ENCODE measurements around the gene KLHL3. TPM values are rescaled to one million over a fixed set of nuclear protein-coding genes. Genes with fewer than 3 reads are reported as not detected.
A peak's percentile ranks its signal among the peaks of the same experiment; 100 is the strongest.

The KLHL3 gene
- total and polyA plus RNA-seq, 9 of the 15 experiments (the other 6 are each of a cell fraction or from before 2014, with no cell fraction given), result under 0.01 to 1.5 (median 0.22) TPM

DNA sequence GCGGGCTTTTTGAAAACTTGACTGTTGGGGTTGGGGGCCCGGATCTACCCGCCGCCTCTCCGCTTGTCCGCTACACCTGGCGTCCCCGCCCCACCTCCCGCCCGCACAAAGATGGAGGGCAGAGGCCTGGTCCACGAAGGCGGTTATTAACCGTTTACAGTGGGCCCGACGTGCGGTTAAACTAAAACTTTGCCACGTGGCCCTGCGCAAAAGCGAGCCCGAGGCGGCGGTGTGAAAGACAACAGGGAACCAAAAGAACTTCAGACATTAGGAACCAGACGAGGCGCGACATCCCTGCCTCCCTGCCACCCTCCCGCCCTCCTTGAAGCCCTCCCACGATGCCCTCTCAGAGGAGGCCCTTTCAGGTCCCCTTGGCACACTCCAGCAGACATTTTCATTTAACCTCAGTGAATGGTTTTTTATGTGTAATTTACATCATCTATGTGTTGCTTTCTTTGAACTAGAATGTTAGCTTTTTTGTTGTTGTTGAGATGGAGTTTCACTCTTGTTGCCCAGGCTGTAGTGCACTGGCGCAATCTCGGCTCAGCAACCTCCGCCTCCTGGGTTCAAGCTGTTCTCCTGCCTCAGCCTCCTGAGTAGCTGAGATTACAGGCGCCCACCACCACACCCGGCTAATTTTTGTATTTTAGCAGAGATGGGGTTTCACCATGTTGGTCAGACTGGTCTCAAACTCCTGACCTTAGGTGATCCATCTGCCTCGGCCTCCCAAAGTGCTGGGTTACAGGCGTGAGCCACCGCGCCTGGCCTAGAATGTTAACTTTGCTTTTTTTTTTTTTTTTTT lies 19.3 kb upstream of the KLHL3 start (continued):
- TF ChIP-seq E2F1 (CRISPR knock-in tag; IDR thresholded peaks at IDR 0.05) (peak; percentile 22; the same call in 1 of the 2 replicates), FIP1L1 (IDR thresholded peaks at IDR 0.05; ENCODE audit: low read depth, low read length, poor library complexity, severe bottlenecking) (no peak), MYC (IDR thresholded peaks at IDR 0.05; ENCODE audit: low read depth, low read length) (0 out of 2 replicates have a peak, but pooled peaks have one; percentile 4), MYC (CRISPR knock-in tag; IDR thresholded peaks at IDR 0.05; ENCODE audit: borderline replicate concordance, low read depth) (no peak), KAT7 (CRISPR knock-in tag; IDR thresholded peaks at IDR 0.05; ENCODE audit: borderline replicate concordance) (peak; percentile 95), TGIF2 (CRISPR knock-in tag; IDR thresholded peaks at IDR 0.05) (peak; percentile 88; the same call in 1 of the 2 replicates), GTF2E2 (tag; IDR thresholded peaks at IDR 0.05) (peak; percentile 15; the same call in 1 of the 2 replicates), NR2C2 (CRISPR knock-in tag; IDR thresholded peaks at IDR 0.05) (no peak), NR2C2 (tag; IDR thresholded peaks at IDR 0.05) (peak; percentile 21; the same call in 1 of the 2 replicates), HSF4 (CRISPR knock-in tag; IDR thresholded peaks at IDR 0.05; ENCODE audit: borderline replicate concordance) (no peak), NFRKB (IDR thresholded peaks at IDR 0.05; ENCODE audit: low read depth) (peak; percentile 27; the same call in 1 of the 2 replicates), GATAD2A (IDR thresholded peaks at IDR 0.05) (0 out of 2 replicates have a peak, but pooled peaks have one; percentile 3), ZNF644 (tag; IDR thresholded peaks at IDR 0.05; ENCODE audit: low read depth) (0 out of 2 replicates have a peak, but pooled peaks have one; percentile 34), ZNF146 (CRISPR knock-in tag; IDR thresholded peaks at IDR 0.05; ENCODE audit: unreplicated experiment) (no peak), FOXK2 (conservative IDR thresholded peaks at IDR 0.05 in 1 of 2, IDR thresholded peaks at IDR 0.05 in 1 of 2; ENCODE audit: low read depth in 2 of 2) (no peak), CREB3L1 (IDR thresholded peaks at IDR 0.05; ENCODE audit: borderline replicate concordance, low read depth) (peak; percentile 3; the same call in 1 of the 2 replicates), HCFC1 (IDR thresholded peaks at IDR 0.05; ENCODE audit: low read depth, low read length) (0 out of 2 replicates have a peak, but pooled peaks have one; percentile 5)
- TF ChIP-seq, protein P1, sequence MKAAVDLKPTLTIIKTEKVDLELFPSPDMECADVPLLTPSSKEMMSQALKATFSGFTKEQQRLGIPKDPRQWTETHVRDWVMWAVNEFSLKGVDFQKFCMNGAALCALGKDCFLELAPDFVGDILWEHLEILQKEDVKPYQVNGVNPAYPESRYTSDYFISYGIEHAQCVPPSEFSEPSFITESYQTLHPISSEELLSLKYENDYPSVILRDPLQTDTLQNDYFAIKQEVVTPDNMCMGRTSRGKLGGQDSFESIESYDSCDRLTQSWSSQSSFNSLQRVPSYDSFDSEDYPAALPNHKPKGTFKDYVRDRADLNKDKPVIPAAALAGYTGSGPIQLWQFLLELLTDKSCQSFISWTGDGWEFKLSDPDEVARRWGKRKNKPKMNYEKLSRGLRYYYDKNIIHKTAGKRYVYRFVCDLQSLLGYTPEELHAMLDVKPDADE (conservative IDR thresholded peaks at IDR 0.05; ENCODE audit: control insufficient read depth, low read depth, low read length), result 0 out of 2 replicates have a peak, but pooled peaks have one; percentile 44
- TF ChIP-seq, protein P2, sequence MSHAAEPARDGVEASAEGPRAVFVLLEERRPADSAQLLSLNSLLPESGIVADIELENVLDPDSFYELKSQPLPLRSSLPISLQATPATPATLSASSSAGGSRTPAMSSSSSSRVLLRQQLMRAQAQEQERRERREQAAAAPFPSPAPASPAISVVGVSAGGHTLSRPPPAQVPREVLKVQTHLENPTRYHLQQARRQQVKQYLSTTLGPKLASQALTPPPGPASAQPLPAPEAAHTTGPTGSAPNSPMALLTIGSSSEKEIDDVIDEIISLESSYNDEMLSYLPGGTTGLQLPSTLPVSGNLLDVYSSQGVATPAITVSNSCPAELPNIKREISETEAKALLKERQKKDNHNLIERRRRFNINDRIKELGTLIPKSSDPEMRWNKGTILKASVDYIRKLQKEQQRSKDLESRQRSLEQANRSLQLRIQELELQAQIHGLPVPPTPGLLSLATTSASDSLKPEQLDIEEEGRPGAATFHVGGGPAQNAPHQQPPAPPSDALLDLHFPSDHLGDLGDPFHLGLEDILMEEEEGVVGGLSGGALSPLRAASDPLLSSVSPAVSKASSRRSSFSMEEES (CRISPR knock-in tag; IDR thresholded peaks at IDR 0.05), result no peak
- TF ChIP-seq, protein P3, sequence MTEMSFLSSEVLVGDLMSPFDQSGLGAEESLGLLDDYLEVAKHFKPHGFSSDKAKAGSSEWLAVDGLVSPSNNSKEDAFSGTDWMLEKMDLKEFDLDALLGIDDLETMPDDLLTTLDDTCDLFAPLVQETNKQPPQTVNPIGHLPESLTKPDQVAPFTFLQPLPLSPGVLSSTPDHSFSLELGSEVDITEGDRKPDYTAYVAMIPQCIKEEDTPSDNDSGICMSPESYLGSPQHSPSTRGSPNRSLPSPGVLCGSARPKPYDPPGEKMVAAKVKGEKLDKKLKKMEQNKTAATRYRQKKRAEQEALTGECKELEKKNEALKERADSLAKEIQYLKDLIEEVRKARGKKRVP (CRISPR knock-in tag; IDR thresholded peaks at IDR 0.05), result no peak
